Heart left ventricle (tissue), 16 donors: ENCODE results near the gene SLC25A52. TPM values are rescaled to one million over a fixed set of nuclear protein-coding genes. Genes with fewer than 3 reads are reported as not detected.
"Not testable (repeated sequence)": the region's sequence is repeated elsewhere in the genome, so short reads cannot be mapped to it uniquely, and the experiment has no call there.

Experiments
- ATAC-seq, 4 donors: fragments of 200-7000 bp; cut with Tn5 transposase; one replicate each; pipeline ENCODE4 v1.9.1; 2020 to 2022; ENCODE audit warnings: moderate library complexity in 4 of 4, mild to moderate bottlenecking in 3 of 4, moderate number of reproducible peaks in 1 of 4
- DNase-seq, 5 donors: peaks; one replicate each; pipeline ENCODE4 v3.0.0-alpha.2; 2020
- H3K27ac ChIP-seq, 12 donors: fragments of 200-600 bp; sonication (generic) in 4 of 12; one replicate each; pipeline versions ENCODE4 v1.5.0 to v1.8.0; 2016 to 2022; ENCODE audit warnings: mild to moderate bottlenecking in 2 of 12
- H3K27me3 ChIP-seq, 9 donors: fragments of 200-600 bp; sonication (generic) in 2 of 9; one replicate each; pipeline versions ENCODE4 v1.5.1 to v1.8.0; 2016 to 2022; ENCODE audit warnings: mild to moderate bottlenecking in 3 of 9
- H3K36me3 ChIP-seq, 9 donors: fragments of 200-600 bp; sonication (generic) in 2 of 9; one replicate each; pipeline versions ENCODE4 v1.5.0 to v1.8.0; 2018 to 2022; ENCODE audit warnings: mild to moderate bottlenecking in 2 of 9
- H3K4me1 ChIP-seq, 12 donors: fragments of 200-600 bp; sonication (generic) in 4 of 12; one replicate each; pipeline versions ENCODE4 v1.5.0 to v1.8.0; 2016 to 2022; ENCODE audit warnings: mild to moderate bottlenecking in 3 of 12
- H3K4me3 ChIP-seq, 12 donors: fragments of 200-600 bp; sonication (generic) in 4 of 12; one replicate each; pipeline versions ENCODE4 v1.5.0 to v1.8.0; 2017 to 2022; ENCODE audit warnings: mild to moderate bottlenecking in 9 of 12, moderate library complexity in 4 of 12
- H3K9me3 ChIP-seq, 12 donors: fragments of 200-600 bp; sonication (generic) in 4 of 12; one replicate each; pipeline versions ENCODE4 v1.5.0 to v1.8.0; 2016 to 2022; ENCODE audit warnings: mild to moderate bottlenecking in 1 of 12
- CTCF ChIP-seq, 12 donors: fragments of 200-600 bp; sonication (generic) in 4 of 12; IDR thresholded peaks; one replicate each; pipeline versions ENCODE4 v1.5.0 to v1.8.0; 2018 to 2022; ENCODE audit warnings: antibody characterized with exemption in 12 of 12, mild to moderate bottlenecking in 5 of 12
- POLR2A ChIP-seq, 2 donors: fragments of 450-650 bp; IDR thresholded peaks; one replicate each; pipeline ENCODE4 v1.6.1; 2017; ENCODE audit warnings: antibody characterized with exemption in 2 of 2, mild to moderate bottlenecking in 2 of 2, moderate library complexity in 2 of 2
- WGBS, 4 donors: extraction: QIAGEN DNeasy Blood & Tissue Kit in 2 of 4; methylation state at CpG; one replicate each; pipeline versions ENCODE4 v1.1.5 to v1.1.7; 2013 to 2018; 5-methylcytosine and 5-hydroxymethylcytosine counted together
- intact Hi-C, 10 donors: fragments of 100-400 bp; cut with DNase I; formaldehyde crosslinking; loops; one replicate each; pipeline versions ENCODE4 v1.11.1 to v1.14.2; 2022
- long read RNA-seq, 3 donors: library from polyadenylated mRNA; unstranded; transcript quantifications; one replicate each; pipeline ENCODE4 v2.0.0, GENCODE V29; 2020 to 2021
- polyA plus RNA-seq, 2 donors: library from polyadenylated mRNA; stranded (reverse); fragments of 200-250 nt; gene quantifications; one replicate each; pipeline ENCODE4 v1.2.3, GENCODE V29; 2013
- total RNA-seq, 9 donors: library from RNA; depleted of rRNA in 2 of 9; stranded (reverse); fragments of >200 nt in 2 of 9; fragmentation: NEBNext Ultra II Directional in 3 of 9; extraction: Animal tissue kit (Norgen Biotek cat#: 25700) in 3 of 9; gene quantifications; one replicate each; pipeline versions ENCODE4 v1.1.0 to v1.2.4, GENCODE V29; 2016 to 2023
- donor health status: ischemic (EF 13 %, LVEDD 7.1; RV severe dilation, severe dysfunction).
- donor health status: healthy with polysubstance abuse.
- donor health status: DM: no; HTN: yes; CAD: no.
- donor health status: DM: no; HTN: no; CAD: no.
- donor health status: ischemic (EF 25% LVEDD 6.9; RV normal size, moderate dysfunction).
- donor health status: ischemic (EF 25% LVEDD 5.7; RV mildly dilated, moderate dysfunction).
- donor health status: healthy.
- donor health status: DM: yes; HTN: yes; CAD: no.
- donor health status: ischemic (EF 35%, LVEDD 5.7; RV mildly dilated, moderate dysfunction).
- donor health status: nonischemic (EF 11% LVEDD 7.7; RV severe dilation, severe dysfunction).
- donor health status: DM: yes; HTN: yes; CAD: no.
- donor health status: PGD.
- donor health status: ischemic (EF 29% LVEDD 5.4; RV normal size, mild dysfunction).
- donor health status: nonischemic (EF 23%, LVEDD 6.1; RV moderate dilation, normal function).

The SLC25A52 gene
- not detected for total RNA-seq
- not detected for polyA plus RNA-seq
- long read RNA-seq, donor 1: 0 reads
- long read RNA-seq, donor 2: 0 reads
- long read RNA-seq, donor 3: 0 reads

- intact Hi-C loops: no loop called here
Measured at GRCh38 chr18:31760695-31761094, at the start of gene SLC25A52. SLC25A52 (minus strand) TSS chr18:31760880; CDS start chr18:31760661, 219 bp downstream.

GRCh38 chr18:31809049-31809448 lies 48.4 kb upstream of the SLC25A52 start:
- H3K27ac ChIP-seq, H3K9me3 ChIP-seq, H3K36me3 ChIP-seq, DNase-seq, H3K27me3 ChIP-seq, H3K4me3 ChIP-seq, H3K4me1 ChIP-seq, intact Hi-C loops, ATAC-seq: not testable (repeated sequence)
- 50 to 66% (median 57%) methylated on average over 3 to 4 of the region's 4 CpGs for WGBS, 4 donors

More at GRCh38 chr18:31760695-31761094, at the start of gene SLC25A52:
- Histone ChIP-seq H3K27ac (no peak within 1 kb of the TSS), H3K27me3 (no peaks in the 10 kb centered on the region), H3K9me3 (no peaks in the 10 kb centered on the region), H3K4me3 (no peak within 1 kb of the TSS), H3K4me1 (no peaks in the 10 kb centered on the region), H3K36me3 (no peaks in the 10 kb centered on the region)
- 78 to 92% (median 83%) methylated on average over 21 of the region's 21 CpGs for WGBS, 4 donors
- DNase-seq (no peak), ATAC-seq (no peak)
- TF ChIP-seq CTCF (IDR thresholded peaks at IDR 0.05) (no peak), POLR2A (IDR thresholded peaks at IDR 0.05) (no peak)

GRCh38 chr18:31801078-31801477 lies 40.4 kb upstream of the SLC25A52 start:
- no peak for ATAC-seq
- no peaks in the 10 kb centered on the region for H3K4me1 ChIP-seq
- intact Hi-C loops: no loop called here
- H3K27ac ChIP-seq: no peak overlapping the region
- WGBS, 4 donors: 71 to 81% (median 76%) methylated on average over 2 of the region's 2 CpGs
- H3K36me3 ChIP-seq: no peaks in the 10 kb centered on the region
- no peaks in the 10 kb centered on the region for H3K27me3 ChIP-seq
- no peak for TF ChIP-seq CTCF (IDR thresholded peaks at IDR 0.05)
- TF ChIP-seq POLR2A (IDR thresholded peaks at IDR 0.05): no peak
- H3K9me3 ChIP-seq: no peaks in the 10 kb centered on the region
- no peak overlapping the region for H3K4me3 ChIP-seq
- DNase-seq: no peak

GRCh38 chr18:31799257-31799656 lies 38.6 kb upstream of the SLC25A52 start:
- WGBS, 4 donors: 83 to 97% (median 89%) methylated on average over 5 of the region's 5 CpGs

GRCh38 chr18:31798399-31798798 lies 37.7 kb upstream of the SLC25A52 start:
- H3K4me1 ChIP-seq: no peaks in the 10 kb centered on the region
- H3K4me3 ChIP-seq: no peak overlapping the region
- WGBS, 4 donors: 42 to 87% (median 73%) methylated on average over 2 of the region's 2 CpGs
- no peak for DNase-seq
- no peaks in the 10 kb centered on the region for H3K27me3 ChIP-seq
- intact Hi-C loops: no loop called here
- ATAC-seq: no peak
- TF ChIP-seq POLR2A (IDR thresholded peaks at IDR 0.05): no peak
- TF ChIP-seq CTCF (IDR thresholded peaks at IDR 0.05): no peak
- H3K27ac ChIP-seq: no peak overlapping the region
- H3K9me3 ChIP-seq: no peaks in the 10 kb centered on the region
- no peaks in the 10 kb centered on the region for H3K36me3 ChIP-seq

More at GRCh38 chr18:31799257-31799656, 38.6 kb upstream of the SLC25A52 start:
- H3K27ac ChIP-seq, H3K4me3 ChIP-seq, ATAC-seq, H3K36me3 ChIP-seq, intact Hi-C loops, H3K27me3 ChIP-seq, H3K9me3 ChIP-seq, H3K4me1 ChIP-seq, DNase-seq: not testable (repeated sequence)
